HCT116 (cell line): ENCODE results near the gene SLC35A4. TPM values are rescaled to one million over a fixed set of nuclear protein-coding genes. Genes with fewer than 3 reads are reported as not detected.

Experiments used
- ATAC-seq: fragments of 200-7000 bp; cut with Tn5 transposase; 2 replicates; pipeline ENCODE4 v1.9.1; 2020; ENCODE audit warnings: mild to moderate bottlenecking, moderate library complexity
- BruUV-seq: library from RNA; stranded (reverse); fragments of 400-500 nt; replicated peaks from 2 replicates; lab custom pipeline; 2021; lab: Mats Ljungman, UMichigan
- CTCF ChIA-PET: fragments of 300-600 bp; sonication (Branson Sonifier 250); formaldehyde crosslinking; loops from one replicate; lab custom pipeline; 2021; ENCODE audit warnings: antibody characterized with exemption; lab: Charles Lee
- POLR2A ChIA-PET: fragments of 300-600, 350-600 bp; sonication (Branson Sonifier 250); formaldehyde crosslinking; loops from one replicate; lab custom pipeline; 2021; ENCODE audit warnings: antibody characterized with exemption; lab: Charles Lee
- RAD21 ChIA-PET, 2 experiments: fragments of 300-600 bp; sonication (Branson Sonifier 250); formaldehyde crosslinking; loops; one replicate each; lab custom pipeline; 2023; ENCODE audit warnings: low total read pairs in 2 of 2; ENCODE audit not compliant: uncharacterized antibody in 2 of 2, unreplicated experiment in 2 of 2, low non-redundant PET in 1 of 2; lab: Charles Lee
- DNase-seq: peaks from one replicate; pipeline ENCODE4 v3.0.0-alpha.2; 2010; ENCODE audit warnings: low read depth, low spot score
- H2AFZ ChIP-seq: fragments of 200-600 bp; shearing (Covaris generic), sonication (generic); 2 replicates; pipeline ENCODE4 v1.6.1; 2017; ENCODE audit warnings: low read depth, mixed run types, mixed read lengths, antibody characterized with exemption, low read length; ENCODE audit not compliant: poor library complexity, severe bottlenecking
- H3K27ac ChIP-seq: 2 replicates; pipeline ENCODE4 v1.5.1; 2012; ENCODE audit warnings: low read depth, low read length
- H3K27me3 ChIP-seq: fragments of 200-600 bp; sonication (generic); 2 replicates; pipeline ENCODE4 v1.6.1; 2016; ENCODE audit warnings: mixed run types, low read length, mixed read lengths; ENCODE audit not compliant: insufficient read depth
- H3K36me3 ChIP-seq, 2 experiments: fragments of 200-500 bp in 1 of 2; fragments of 200-600 bp in 1 of 2; sonication (Bioruptor generic) in 1 of 2; sonication (generic) in 1 of 2; 2 replicates each; pipeline versions ENCODE4 v1.5.1 to v1.6.1; 2014 to 2016; ENCODE audit warnings: low read length in 2 of 2, inconsistent platforms in 1 of 2, mixed read lengths in 1 of 2, mixed run types in 1 of 2; ENCODE audit not compliant: insufficient read depth in 2 of 2, control insufficient read depth in 1 of 2
- H3K4me1 ChIP-seq, 2 experiments: fragments of 200-600 bp in 1 of 2; sonication (generic) in 1 of 2; 2 replicates each; pipeline versions ENCODE4 v1.5.1 to v1.6.1; 2012 to 2017; ENCODE audit warnings: low read length in 2 of 2, inconsistent platforms in 1 of 2, mild to moderate bottlenecking in 1 of 2, mixed read lengths in 1 of 2, mixed run types in 1 of 2, moderate library complexity in 1 of 2; ENCODE audit not compliant: insufficient read depth in 2 of 2, control insufficient read depth in 1 of 2
- H3K4me2 ChIP-seq: fragments of 200-600 bp; sonication (generic); 2 replicates; pipeline ENCODE4 v1.6.1; 2017; ENCODE audit warnings: mixed run types, low read length, mixed read lengths
- H3K4me3 ChIP-seq, 2 experiments: fragments of 200-600 bp in 1 of 2; sonication (generic) in 1 of 2; replicated peaks in 1 of 2; 2 replicates each; pipeline ENCODE4 v1.5.1; 2011 to 2016; ENCODE audit warnings: low read length in 2 of 2, control low read depth in 1 of 2, low read depth in 1 of 2, mild to moderate bottlenecking in 1 of 2, mixed read lengths in 1 of 2, mixed run types in 1 of 2
- H3K79me2 ChIP-seq: fragments of 200-600 bp; sonication (generic); 2 replicates; pipeline ENCODE4 v1.6.1; 2017; ENCODE audit warnings: mild to moderate bottlenecking, mixed run types, low read length, moderate library complexity, mixed read lengths; ENCODE audit not compliant: insufficient read depth
- H3K9ac ChIP-seq: fragments of 200-600 bp; sonication (generic); 2 replicates; pipeline ENCODE4 v1.6.1; 2016; ENCODE audit warnings: low read length, mixed read lengths
- H3K9me2 ChIP-seq: fragments of 200-600 bp; sonication (generic), shearing (Covaris generic); 2 replicates; pipeline ENCODE4 v1.6.1; 2017; ENCODE audit warnings: mixed run types, mild to moderate bottlenecking, moderate library complexity; ENCODE audit not compliant: insufficient read depth
- H3K9me3 ChIP-seq, 2 experiments: fragments of 200-500 bp in 1 of 2; fragments of 200-600 bp in 1 of 2; sonication (Bioruptor generic) in 1 of 2; sonication (generic) in 1 of 2; 2 replicates each; pipeline ENCODE4 v1.6.1; 2014 to 2017; ENCODE audit warnings: low read length in 2 of 2, mixed read lengths in 2 of 2, inconsistent platforms in 1 of 2, low read depth in 1 of 2, mild to moderate bottlenecking in 1 of 2, mixed run types in 1 of 2, moderate library complexity in 1 of 2; ENCODE audit not compliant: control insufficient read depth in 1 of 2, insufficient read depth in 1 of 2
- H4K20me1 ChIP-seq: fragments of 200-600 bp; sonication (generic), shearing (Covaris generic); 2 replicates; pipeline ENCODE4 v1.6.1; 2017; ENCODE audit warnings: mixed run types, mild to moderate bottlenecking, moderate library complexity; ENCODE audit not compliant: insufficient read depth
- CTCF ChIP-seq, 3 experiments: fragments of 200-600 bp in 1 of 3; sonication (generic) in 1 of 3; IDR thresholded peaks in 2 of 3; conservative IDR thresholded peaks in 1 of 3; 2 replicates each; pipeline ENCODE4 v1.5.1; 2012 to 2017; ENCODE audit warnings: low read depth in 2 of 3, low read length in 2 of 3, antibody characterized with exemption in 1 of 3, borderline replicate concordance in 1 of 3, control low read depth in 1 of 3, mild to moderate bottlenecking in 1 of 3, mixed read lengths in 1 of 3, mixed run types in 1 of 3, moderate library complexity in 1 of 3; ENCODE audit not compliant: insufficient read depth in 1 of 3
- POLR2A ChIP-seq: IDR thresholded peaks from 2 replicates; pipeline ENCODE4 v1.7.0; 2011; ENCODE audit warnings: borderline replicate concordance; ENCODE audit not compliant: insufficient read depth, insufficient read length; ENCODE audit errors: extremely low read depth
- RAD21 ChIP-seq: IDR thresholded peaks from 2 replicates; pipeline ENCODE4 v1.6.1; 2012; ENCODE audit warnings: low read depth, mild to moderate bottlenecking
- SIN3A ChIP-seq: IDR thresholded peaks from 2 replicates; pipeline ENCODE4 v1.6.1; 2012; ENCODE audit warnings: low read depth
- SP1 ChIP-seq: IDR thresholded peaks from 2 replicates; pipeline ENCODE4 v1.6.1; 2012; ENCODE audit warnings: low read depth
- SRF ChIP-seq: IDR thresholded peaks from 2 replicates; pipeline ENCODE4 v1.6.1; 2012; ENCODE audit warnings: low read depth
- ZBTB33 ChIP-seq: IDR thresholded peaks from 2 replicates; pipeline ENCODE4 v1.6.1; 2011; ENCODE audit warnings: mild to moderate bottlenecking, low read length, moderate library complexity; ENCODE audit not compliant: insufficient replicate concordance; ENCODE audit errors: extremely low read depth
- ZFX ChIP-seq: fragments of 450-650 bp; IDR thresholded peaks from 2 replicates; pipeline ENCODE4 v1.6.1; 2017
- intact Hi-C: fragments of 100-400 bp; cut with micrococcal nuclease; formaldehyde crosslinking; loops from 2 replicates; pipeline ENCODE4 v1.10.0; 2022
- total RNA-seq: library from RNA; stranded (reverse); gene quantifications from one replicate; pipeline ENCODE4 v1.2.1, GENCODE V29; 2021; ENCODE audit not compliant: unreplicated experiment

SLC35A4 gene
- total RNA-seq, 1 experiment from 2014 or later: 37.5 TPM

- RAD21 ChIA-PET: no interaction called here
- H3K9ac ChIP-seq: no peak overlapping the region
- H3K4me3 ChIP-seq: no peak overlapping the region
- H3K4me1 ChIP-seq: no peaks in the 10 kb centered on the region
- intact Hi-C loops: no loop called here
- no peaks in the 10 kb centered on the region for H3K27me3 ChIP-seq
- H3K27ac ChIP-seq: no peak overlapping the region
- POLR2A ChIA-PET: no interaction called here
- H4K20me1 ChIP-seq: no peaks in the 10 kb centered on the region
- H3K79me2 ChIP-seq: no peaks in the 10 kb centered on the region
- no peak for DNase-seq
- TF ChIP-seq ZBTB33: no peak
- TF ChIP-seq ZFX: no peak
- no peaks in the 10 kb centered on the region for H3K9me3 ChIP-seq
- ATAC-seq: no peak
- CTCF ChIA-PET: no interaction called here
- H2AFZ ChIP-seq: no peak overlapping the region
- no peaks in the 10 kb centered on the region; a peak in 2 of 4 replicates for H3K36me3 ChIP-seq
- no peak overlapping the region for H3K4me2 ChIP-seq
- BruUV-seq: no TSS peak
- H3K9me2 ChIP-seq: no peaks in the 10 kb centered on the region
Measured at GRCh38 chr5:140573683-140574082, 9.1 kb downstream of the SLC35A4 start.

- CTCF ChIA-PET: interaction anchor here (0.6 kb wide), 1 partner anchor 146 kb away, joined by 3 read pairs; no protein-coding TSS in a partner anchor
- H3K27me3 ChIP-seq: no peaks in the 10 kb centered on the region
- H3K79me2 ChIP-seq: no peaks in the 10 kb centered on the region
- no peak overlapping the region for H3K4me2 ChIP-seq
- no peaks in the 10 kb centered on the region for H4K20me1 ChIP-seq
- POLR2A ChIA-PET: interaction anchor here (0.6 kb wide), 1 partner anchor 59 kb away, joined by 3 read pairs; no protein-coding TSS in a partner anchor
- no peak overlapping the region for H3K4me3 ChIP-seq
- ATAC-seq (no peak), DNase-seq (no peak)
- H2AFZ ChIP-seq: no peak overlapping the region
- no peaks in the 10 kb centered on the region for H3K9me2 ChIP-seq
- H3K27ac ChIP-seq: no peak overlapping the region
- H3K4me1 ChIP-seq: no peaks in the 10 kb centered on the region
- H3K9ac ChIP-seq: no peak overlapping the region
- no peaks in the 10 kb centered on the region for H3K9me3 ChIP-seq
- RAD21 ChIA-PET: no interaction called here
- BruUV-seq: no TSS peak
- no peak for TF ChIP-seq SIN3A
- no peak for TF ChIP-seq POLR2A
- no peak for TF ChIP-seq RAD21
- no peak for TF ChIP-seq CTCF (IDR thresholded peaks at IDR 0.05 in 2 of 3, conservative IDR thresholded peaks at IDR 0.05 in 1 of 3; ENCODE audit: borderline replicate concordance in 1 of 3, insufficient read depth in 1 of 3, low read depth in 2 of 3, low read length in 2 of 3)
- no peak for TF ChIP-seq SRF
- no peak for TF ChIP-seq SP1
- no peaks in the 10 kb centered on the region; a peak in 2 of 4 replicates for H3K36me3 ChIP-seq
- intact Hi-C loops: no loop called here
Measured at GRCh38 chr5:140574165-140574564, 9.5 kb downstream of the SLC35A4 start.
